ENCODE data around the gene NACC1. TPM values are rescaled to one million over a fixed set of nuclear protein-coding genes. Genes with fewer than 3 reads are reported as not detected.

Gene NACC1
- total and polyA plus RNA-seq, 2 donors from 2014 or later = 16.7 to 46.1 TPM

DNA sequence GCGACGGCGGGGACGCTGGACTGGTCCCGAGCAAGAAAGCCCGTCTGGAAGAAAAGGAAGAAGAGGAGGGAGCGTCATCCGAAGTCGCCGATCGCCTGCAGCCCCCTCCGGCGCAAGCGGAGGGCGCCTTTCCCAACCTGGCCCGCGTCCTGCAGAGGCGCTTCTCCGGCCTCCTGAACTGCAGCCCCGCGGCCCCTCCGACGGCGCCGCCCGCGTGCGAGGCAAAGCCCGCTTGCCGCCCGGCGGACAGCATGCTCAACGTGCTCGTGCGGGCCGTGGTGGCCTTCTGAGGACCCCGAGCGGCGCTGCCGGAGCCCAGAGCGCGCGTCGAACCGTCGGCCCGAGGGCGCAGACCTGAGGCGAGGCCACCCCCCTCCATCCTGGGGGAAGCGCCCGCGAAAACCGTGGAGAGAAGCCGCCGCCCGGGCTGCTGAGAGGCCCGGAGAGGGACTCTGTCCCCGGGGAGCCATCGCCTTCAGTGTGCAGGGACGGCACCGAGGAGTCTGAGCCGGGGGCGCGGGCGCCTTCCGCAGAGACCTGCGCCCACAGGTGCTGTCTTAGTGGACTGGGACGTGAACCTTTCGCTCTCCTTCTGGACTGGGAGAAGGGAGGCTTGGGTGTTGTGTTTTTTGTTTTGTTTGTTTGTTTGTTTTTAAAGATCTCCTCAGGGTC, 35.6 kb downstream of the NACC1 start:
- Histone ChIP-seq H3K9ac (ENCODE audit: low read length in 3 of 3) (peak overlapping the region; percentile 83 to 99 (median 93)), H3K4me1 (ENCODE audit: control insufficient read depth in 2 of 3, insufficient read depth in 2 of 3, low read depth in 1 of 3, low read length in 3 of 3) (peaks cover 0 to 12% (median 0%) of the 10 kb centered on the region in 3 donors), H3K4me3 (ENCODE audit: low read length in 3 of 3) (peak overlapping the region; percentile 89 to 99 (median 95)), H3K36me3 (ENCODE audit: control insufficient read depth in 2 of 3, insufficient read depth in 3 of 3, low read length in 3 of 3) (no peaks in the 10 kb centered on the region), H3K27me3 (ENCODE audit: control insufficient read depth, insufficient read depth, low read length) (no peaks in the 10 kb centered on the region), H3K27ac (ENCODE audit: low read depth in 2 of 2, low read length in 2 of 2) (peak overlapping the region; percentile 98), H3K9me3 (ENCODE audit: control insufficient read depth in 2 of 3, insufficient read depth in 1 of 3, low read length in 3 of 3) (no peaks in the 10 kb centered on the region)
- DNase-seq (peak; percentile 53 to 92 (median 72)), FAIRE-seq (no peak)
- no peak for TF ChIP-seq CTCF (IDR thresholded peaks at IDR 0.05; ENCODE audit: borderline replicate concordance, extremely low read depth, insufficient read depth)
- intact Hi-C loops (cut with DNase I) = no loop called here

DNA sequence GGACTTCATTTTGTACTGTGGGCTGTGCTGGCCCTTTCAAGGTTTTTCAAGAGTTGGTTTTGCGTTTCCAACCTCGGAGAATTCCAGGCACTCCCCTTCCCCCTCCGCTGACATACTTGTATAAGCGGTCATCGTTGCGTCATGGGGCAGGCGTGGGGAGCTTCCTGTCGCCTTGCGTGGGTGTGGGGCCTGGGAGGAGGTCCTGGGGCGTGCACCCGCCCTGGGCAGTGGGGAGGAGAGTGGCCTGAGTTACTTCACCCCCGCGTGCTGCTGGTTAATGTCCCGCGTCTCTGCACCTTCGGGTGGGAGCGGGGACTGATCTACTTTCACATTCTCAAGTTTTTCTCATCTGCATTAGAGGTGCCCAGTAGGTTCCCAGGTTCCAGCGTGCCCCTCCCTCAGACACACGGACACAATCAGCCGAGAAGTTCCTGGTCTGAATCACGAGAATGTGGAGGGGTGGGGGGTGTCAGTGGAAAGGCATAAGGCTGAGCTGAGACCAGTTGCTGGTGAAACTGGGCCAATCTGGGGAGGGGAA, 36.2 kb downstream of the NACC1 start:
- no peaks in the 10 kb centered on the region for H3K27me3 ChIP-seq (ENCODE audit: control insufficient read depth, insufficient read depth, low read length)
- DNase-seq (peak; percentile 89 to 99 (median 93)), FAIRE-seq (no peak)
- H3K4me1 ChIP-seq (ENCODE audit: control insufficient read depth in 2 of 3, insufficient read depth in 2 of 3, low read depth in 1 of 3, low read length in 3 of 3) = peaks cover 0 to 10% (median 0%) of the 10 kb centered on the region in 3 donors
- no peaks in the 10 kb centered on the region for H3K36me3 ChIP-seq (ENCODE audit: control insufficient read depth in 2 of 3, insufficient read depth in 3 of 3, low read length in 3 of 3)
- intact Hi-C loops (cut with DNase I) = no loop called here
- H3K4me3 ChIP-seq (ENCODE audit: low read length in 3 of 3) = peak overlapping the region; percentile 89 to 99 (median 95)
- no peak for TF ChIP-seq CTCF (IDR thresholded peaks at IDR 0.05; ENCODE audit: borderline replicate concordance, extremely low read depth, insufficient read depth)
- peak overlapping the region; percentile 83 to 99 (median 93) for H3K9ac ChIP-seq (ENCODE audit: low read length in 3 of 3)
- peak overlapping the region; percentile 98 for H3K27ac ChIP-seq (ENCODE audit: low read depth in 2 of 2, low read length in 2 of 2)
- H3K9me3 ChIP-seq (ENCODE audit: control insufficient read depth in 2 of 3, insufficient read depth in 1 of 3, low read length in 3 of 3) = no peaks in the 10 kb centered on the region

GRCh38 chr19:13154911-13155471, 36.9 kb downstream of the NACC1 start:
- TF ChIP-seq CTCF (IDR thresholded peaks at IDR 0.05; ENCODE audit: borderline replicate concordance, extremely low read depth, insufficient read depth) = peak; percentile 3
- Histone ChIP-seq H3K4me3 (ENCODE audit: low read length in 3 of 3) (peak overlapping the region; percentile 89 to 99 (median 95)), H3K36me3 (ENCODE audit: control insufficient read depth in 2 of 3, insufficient read depth in 3 of 3, low read length in 3 of 3) (no peaks in the 10 kb centered on the region), H3K9me3 (ENCODE audit: control insufficient read depth in 2 of 3, insufficient read depth in 1 of 3, low read length in 3 of 3) (no peaks in the 10 kb centered on the region), H3K27ac (ENCODE audit: low read depth in 2 of 2, low read length in 2 of 2) (peak overlapping the region; percentile 98), H3K4me1 (ENCODE audit: control insufficient read depth in 2 of 3, insufficient read depth in 2 of 3, low read depth in 1 of 3, low read length in 3 of 3) (peaks cover 0 to 7% (median 0%) of the 10 kb centered on the region in 3 donors), H3K27me3 (ENCODE audit: control insufficient read depth, insufficient read depth, low read length) (no peaks in the 10 kb centered on the region), H3K9ac (ENCODE audit: low read length in 3 of 3) (peak overlapping the region; percentile 83 to 99 (median 93))
- DNase-seq = peak; percentile 92 to 96 (median 95)
- intact Hi-C loops (cut with DNase I) = no loop called here
- no peak for FAIRE-seq

Data from kidney (tissue), 14 donors.